ENCODE measurements around the gene FOS. TPM values are rescaled to one million over a fixed set of nuclear protein-coding genes. Genes with fewer than 3 reads are reported as not detected.

Gene FOS
- total and polyA plus RNA-seq, 12 donors: 9.3 to 173 (median 53.2) TPM

DNA sequence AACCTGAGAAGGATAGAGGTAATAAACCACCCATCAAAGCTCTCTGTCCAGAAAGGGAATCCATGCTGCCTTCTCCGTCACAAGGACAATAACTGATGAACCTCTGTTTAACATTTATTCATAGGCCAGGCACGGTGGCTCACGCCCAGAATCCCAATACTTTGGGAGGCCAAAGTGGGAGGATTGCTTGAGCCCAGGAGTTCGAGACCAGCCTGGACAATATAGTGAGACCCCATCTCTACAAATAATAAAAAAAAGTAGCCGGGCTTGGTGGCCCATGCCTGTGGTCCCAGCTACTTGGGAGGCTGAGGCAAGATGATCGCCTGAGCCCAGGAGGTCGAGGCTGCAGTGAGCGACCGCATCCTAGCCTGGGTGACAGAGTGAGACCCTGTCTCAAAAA, 7.1 kb upstream of the FOS start:
- no peak for ATAC-seq
- 96 to 98% methylated on average over 9 of the region's 9 CpGs for WGBS, 2 donors
- peaks cover 0 to 69% (median 34%) of the 10 kb centered on the region in 9 donors for H3K4me1 ChIP-seq

DNA sequence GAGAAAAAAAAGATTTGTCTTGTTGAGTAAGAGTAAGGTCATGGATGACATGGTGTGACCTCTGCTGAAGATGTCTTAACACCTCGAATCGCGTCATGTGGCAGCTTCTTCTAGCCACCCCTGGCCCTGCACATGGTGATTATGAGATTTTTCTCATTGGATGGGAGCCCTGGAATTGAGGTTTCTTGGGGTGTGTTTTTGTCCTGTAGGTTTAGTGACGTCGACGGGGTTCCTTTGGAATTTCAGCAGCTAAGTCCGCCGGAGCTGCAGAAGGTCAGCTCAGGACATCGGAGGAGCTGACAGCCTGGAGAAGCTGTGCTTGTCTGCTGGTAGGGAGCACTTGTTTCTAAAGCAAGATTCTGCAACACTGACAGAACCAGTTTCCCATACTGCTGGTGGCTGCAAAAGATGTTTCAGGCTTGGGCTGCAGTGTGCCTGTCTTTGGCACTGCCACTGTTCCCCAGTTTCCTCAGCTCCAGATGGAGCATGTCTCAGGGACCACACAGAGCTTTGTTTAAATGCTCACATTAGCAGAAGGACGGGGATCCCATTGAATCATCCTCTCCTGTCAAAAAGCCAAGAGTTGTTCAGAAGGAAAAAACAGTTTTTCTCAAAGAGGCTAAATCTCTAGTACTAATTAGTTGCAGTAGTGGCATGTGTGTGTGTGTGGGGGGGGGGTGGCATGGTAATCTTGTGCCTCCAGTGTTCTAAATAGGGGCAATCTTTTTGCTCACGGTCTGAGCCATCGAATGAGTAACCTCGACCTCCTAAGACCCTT, 5.2 kb upstream of the FOS start:
- no peak for ATAC-seq
- H3K27me3 ChIP-seq: no peaks in the 10 kb centered on the region
- H3K36me3 ChIP-seq: no peaks in the 10 kb centered on the region
- peak overlapping the region in 6 of 10 donors; percentile 26 to 100 (median 62) for H3K27ac ChIP-seq
- TF ChIP-seq, protein P1, sequence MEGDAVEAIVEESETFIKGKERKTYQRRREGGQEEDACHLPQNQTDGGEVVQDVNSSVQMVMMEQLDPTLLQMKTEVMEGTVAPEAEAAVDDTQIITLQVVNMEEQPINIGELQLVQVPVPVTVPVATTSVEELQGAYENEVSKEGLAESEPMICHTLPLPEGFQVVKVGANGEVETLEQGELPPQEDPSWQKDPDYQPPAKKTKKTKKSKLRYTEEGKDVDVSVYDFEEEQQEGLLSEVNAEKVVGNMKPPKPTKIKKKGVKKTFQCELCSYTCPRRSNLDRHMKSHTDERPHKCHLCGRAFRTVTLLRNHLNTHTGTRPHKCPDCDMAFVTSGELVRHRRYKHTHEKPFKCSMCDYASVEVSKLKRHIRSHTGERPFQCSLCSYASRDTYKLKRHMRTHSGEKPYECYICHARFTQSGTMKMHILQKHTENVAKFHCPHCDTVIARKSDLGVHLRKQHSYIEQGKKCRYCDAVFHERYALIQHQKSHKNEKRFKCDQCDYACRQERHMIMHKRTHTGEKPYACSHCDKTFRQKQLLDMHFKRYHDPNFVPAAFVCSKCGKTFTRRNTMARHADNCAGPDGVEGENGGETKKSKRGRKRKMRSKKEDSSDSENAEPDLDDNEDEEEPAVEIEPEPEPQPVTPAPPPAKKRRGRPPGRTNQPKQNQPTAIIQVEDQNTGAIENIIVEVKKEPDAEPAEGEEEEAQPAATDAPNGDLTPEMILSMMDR (IDR thresholded peaks at IDR 0.05): no peak
- no peak for DNase-seq
- peaks cover 0 to 64% (median 25%) of the 10 kb centered on the region in 9 donors for H3K4me1 ChIP-seq
- intact Hi-C loops (cut with DNase I): no loop called here
- H3K4me3 ChIP-seq: no peak overlapping the region
- WGBS, 2 donors: 40 to 44% methylated on average over 13 of the region's 13 CpGs
- no peaks in the 10 kb centered on the region for H3K9me3 ChIP-seq

More for the DNA sequence above, 7.1 kb upstream of the FOS start:
- intact Hi-C loops (cut with DNase I): no loop called here
- no peak overlapping the region for H3K4me3 ChIP-seq
- no peak overlapping the region for H3K27ac ChIP-seq
- H3K36me3 ChIP-seq: no peaks in the 10 kb centered on the region
- no peaks in the 10 kb centered on the region for H3K9me3 ChIP-seq
- H3K27me3 ChIP-seq: no peaks in the 10 kb centered on the region
- TF ChIP-seq, protein P1 (IDR thresholded peaks at IDR 0.05): no peak
- DNase-seq: no peak

DNA sequence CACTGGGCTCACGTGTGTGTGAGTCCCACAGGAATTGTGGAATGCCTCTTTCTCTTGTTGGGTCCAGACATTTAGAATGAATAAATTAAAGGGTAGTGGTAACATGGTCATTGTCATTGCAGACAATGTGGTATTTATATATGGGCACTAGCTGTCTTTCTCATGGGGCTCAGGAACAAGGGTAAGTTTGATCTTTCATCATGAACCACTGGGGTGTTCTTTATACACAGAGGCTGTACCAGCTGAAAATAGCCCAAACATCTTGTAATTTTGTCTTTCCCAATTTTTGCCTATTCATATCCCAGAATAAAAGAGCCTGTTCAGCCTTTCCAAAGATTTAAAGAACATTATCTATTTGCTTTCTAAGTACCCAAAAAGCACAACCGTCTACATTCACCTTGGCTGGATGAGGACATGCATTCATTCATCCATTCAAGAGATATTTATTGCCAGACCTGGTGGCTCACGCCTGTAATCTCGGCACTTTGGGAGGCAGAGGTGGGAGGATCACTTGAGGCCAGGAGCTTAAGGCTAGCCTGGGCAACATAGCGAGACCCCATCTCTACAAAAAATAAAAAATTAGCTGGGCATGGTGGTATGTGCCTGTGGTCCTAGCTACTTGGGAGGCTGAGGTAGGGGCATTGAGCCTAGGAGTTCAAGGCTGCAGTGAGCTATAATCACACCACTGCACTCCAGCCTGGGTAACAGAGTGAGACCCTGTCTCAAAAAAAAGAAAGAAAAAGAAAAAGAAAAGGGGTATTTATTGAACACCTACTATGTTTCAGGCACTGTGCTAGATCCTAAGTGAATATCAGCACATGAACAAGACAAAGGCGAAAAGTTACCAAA, 4.4 kb upstream of the FOS start:
- TF ChIP-seq, protein P1 (IDR thresholded peaks at IDR 0.05): no peak
- DNase-seq (no peak), ATAC-seq (no peak)
- Histone ChIP-seq H3K36me3 (no peaks in the 10 kb centered on the region), H3K4me3 (no peak overlapping the region), H3K27ac (peak overlapping the region in 6 of 10 donors; percentile 51 to 100 (median 62)), H3K9me3 (no peaks in the 10 kb centered on the region), H3K4me1 (peaks cover 0 to 57% (median 26%) of the 10 kb centered on the region in 9 donors), H3K27me3 (no peaks in the 10 kb centered on the region)
- WGBS, 2 donors: 78 to 84% methylated on average over 6 of the region's 6 CpGs
- intact Hi-C loops (cut with DNase I): no loop called here

DNA sequence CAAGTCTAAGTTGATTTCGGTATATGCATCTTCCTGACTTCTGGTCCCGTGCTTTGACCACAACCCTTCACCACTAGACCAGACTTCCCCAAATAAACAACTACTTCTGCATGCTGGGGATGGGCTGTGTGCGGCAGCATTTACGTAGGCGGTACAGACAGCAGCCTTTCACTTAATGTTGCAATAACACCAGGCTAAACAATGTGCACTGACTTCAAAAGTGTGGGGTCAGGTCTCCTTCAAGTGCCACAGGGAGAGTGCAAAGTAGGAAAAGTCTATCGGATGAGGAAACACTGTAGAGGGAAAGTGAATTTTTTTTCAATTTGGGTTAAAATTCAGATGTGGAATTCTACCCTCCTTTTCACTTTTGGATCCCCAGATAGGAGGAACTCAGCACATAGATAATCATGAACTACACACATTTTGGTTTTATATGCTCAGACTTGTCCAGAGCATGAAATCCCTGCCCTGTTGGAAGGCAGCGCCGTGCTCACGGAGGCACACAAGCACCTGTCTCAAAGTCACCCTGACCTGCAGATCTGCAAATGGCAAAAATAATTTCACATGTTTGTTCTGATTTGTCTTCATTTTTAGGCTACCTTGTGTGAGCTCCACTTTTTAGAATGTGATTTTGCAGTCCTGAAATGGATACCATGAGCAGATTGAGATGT, 3.6 kb upstream of the FOS start:
- WGBS, 2 donors: 91% methylated on average over 9 of the region's 9 CpGs
- DNase-seq (no peak), ATAC-seq (no peak)
- peaks cover 0 to 6% (median 0%) of the 10 kb centered on the region in 9 donors for H3K36me3 ChIP-seq
- no peaks in the 10 kb centered on the region for H3K27me3 ChIP-seq
- TF ChIP-seq, protein P1 (IDR thresholded peaks at IDR 0.05): no peak
- intact Hi-C loops (cut with DNase I): loop anchor here in 3 of 10 donors (5.0 kb wide), 2 partner anchors 98 to 128 kb away; partner anchors contain the start of gene TMED10 (in 3 of the 3)
- no peak overlapping the region for H3K4me3 ChIP-seq
- H3K9me3 ChIP-seq: no peaks in the 10 kb centered on the region
- peak overlapping the region in 6 of 10 donors; percentile 97 to 100 (median 100) for H3K27ac ChIP-seq
- peaks cover 3 to 57% (median 30%) of the 10 kb centered on the region in 9 donors for H3K4me1 ChIP-seq

Measured in heart right ventricle (tissue), 16 donors.